HAP-1 (cell line): ENCODE data around the gene CCDC157.
A peak's percentile ranks its signal among the peaks of the same experiment; 100 is the strongest.

Experiments
- DNase-seq, 2 experiments: peaks; one replicate each; pipeline ENCODE4 v3.0.0-alpha.2; 2016 to 2020; ENCODE audit warnings: low spot score in 2 of 2
- H3K27me3 ChIP-seq: fragments of 250-450 bp; sonication (Bioruptor Pico); 2 replicates; pipeline ENCODE4 v1.5.1; 2020; ENCODE audit warnings: low read depth, mild to moderate bottlenecking, moderate library complexity
- H3K36me3 ChIP-seq: fragments of 250-450 bp; sonication (Bioruptor Pico); replicated peaks from 2 replicates; pipeline ENCODE4 v1.5.1; 2020; ENCODE audit warnings: mild to moderate bottlenecking
- H3K4me1 ChIP-seq: fragments of 250-450 bp; sonication (Bioruptor Pico); 2 replicates; pipeline ENCODE4 v1.5.1; 2020; ENCODE audit warnings: mild to moderate bottlenecking
- H3K4me3 ChIP-seq: fragments of 250-450 bp; sonication (Bioruptor Pico); 2 replicates; pipeline ENCODE4 v1.5.1; 2020; ENCODE audit warnings: mild to moderate bottlenecking, moderate library complexity
- H3K9me3 ChIP-seq: fragments of 250-450 bp; sonication (Bioruptor Pico); 2 replicates; pipeline ENCODE4 v1.5.1; 2020; ENCODE audit warnings: mild to moderate bottlenecking, moderate library complexity
- in situ Hi-C: fragments of 300-500 bp; cut with MboI; formaldehyde crosslinking; loops from 3 replicates; pipeline ENCODE4 v1.14.3; 2020; ENCODE audit warnings: low sequenced_read_pairs, inconsistent platforms, mixed read lengths

Gene CCDC157

DNA sequence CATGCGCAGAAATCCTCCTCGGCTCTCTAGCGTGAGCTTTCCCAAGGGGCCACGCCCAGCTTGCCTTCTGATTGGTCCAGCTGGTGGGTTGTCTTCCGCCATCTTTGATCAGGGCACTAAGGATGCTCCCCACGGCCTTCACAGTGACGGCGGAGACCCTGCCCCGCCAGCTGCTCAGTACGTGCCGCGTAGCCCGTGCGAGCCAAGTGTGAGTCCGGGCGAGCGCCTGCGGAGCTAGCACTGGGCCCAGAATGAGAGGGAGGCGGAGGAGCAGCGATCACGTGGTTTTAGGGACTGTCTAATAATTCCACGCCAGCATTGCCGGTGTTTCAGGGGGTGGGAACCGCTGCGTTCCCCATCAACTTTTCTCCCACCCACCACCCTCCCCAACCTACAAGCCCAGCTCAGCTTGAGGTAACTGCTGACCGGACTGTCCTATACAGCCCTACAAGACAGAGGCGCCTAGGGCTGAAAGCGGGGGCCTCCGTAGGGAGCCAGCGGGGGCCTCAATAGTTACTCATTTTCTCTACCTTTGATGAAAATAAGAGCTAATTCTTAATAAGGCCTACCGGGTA, 67.2 kb downstream of the CCDC157 start:
- Histone ChIP-seq H3K4me3 (peak overlapping the region; percentile 42), H3K36me3 (peaks cover 34% of the 10 kb centered on the region), H3K9me3 (no peaks in the 10 kb centered on the region), H3K27me3 (no peaks in the 10 kb centered on the region), H3K4me1 (peaks cover 41% of the 10 kb centered on the region)
- DNase-seq: peak; percentile 99
- in situ Hi-C loops: no loop called here

DNA sequence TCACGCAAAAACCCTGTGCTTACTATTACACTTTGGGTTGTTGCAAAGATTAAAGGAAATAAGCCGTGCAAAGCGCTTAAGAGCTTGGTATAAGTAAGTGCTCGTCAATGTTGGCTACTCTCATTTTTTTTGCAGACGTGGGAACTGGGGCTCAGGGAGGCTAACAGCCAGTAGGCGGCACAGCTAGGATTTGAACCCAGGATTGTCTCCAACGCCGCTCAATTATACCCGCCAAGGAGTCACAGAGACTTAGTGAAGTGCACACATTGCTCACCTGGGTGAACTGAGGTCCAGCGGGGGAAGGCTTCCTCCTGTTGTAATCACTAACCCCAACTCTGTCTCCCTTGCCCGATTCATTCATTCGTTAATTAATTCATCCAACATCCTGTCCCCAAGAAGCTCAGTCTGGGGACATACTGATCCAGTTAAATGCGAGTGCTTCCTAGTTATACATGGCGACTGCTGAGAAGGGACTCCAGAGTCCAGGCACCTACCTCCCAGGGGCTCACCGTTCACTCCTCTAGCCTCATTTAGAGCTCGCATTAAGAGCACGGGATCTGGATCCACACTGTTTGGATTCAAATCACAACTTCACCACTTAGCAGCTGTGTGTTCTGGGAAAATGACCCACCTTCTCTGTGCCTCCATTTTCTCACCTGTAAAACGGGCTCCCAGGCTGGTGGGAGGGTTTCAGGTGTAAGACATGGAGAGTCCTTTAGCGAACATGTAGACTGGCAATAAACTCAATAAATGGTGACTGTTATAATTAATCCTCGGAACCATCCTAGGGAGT, 67.9 kb downstream of the CCDC157 start:
- Histone ChIP-seq H3K9me3 (no peaks in the 10 kb centered on the region), H3K4me1 (peaks cover 41% of the 10 kb centered on the region), H3K36me3 (peaks cover 27% of the 10 kb centered on the region), H3K27me3 (no peaks in the 10 kb centered on the region), H3K4me3 (peak overlapping the region; percentile 87)
- in situ Hi-C loops: no loop called here
- DNase-seq: peak in 1 of 2 experiments; percentile 8

GRCh38 chr22:30425327-30425615, 68.5 kb downstream of the CCDC157 start:
- Histone ChIP-seq H3K4me1 (peaks cover 41% of the 10 kb centered on the region), H3K9me3 (no peaks in the 10 kb centered on the region), H3K4me3 (peak overlapping the region; percentile 87), H3K36me3 (peaks cover 24% of the 10 kb centered on the region), H3K27me3 (no peaks in the 10 kb centered on the region)
- in situ Hi-C loops: no loop called here
- DNase-seq: no peak

- H3K4me1 ChIP-seq: peaks cover 37% of the 10 kb centered on the region
- H3K36me3 ChIP-seq: peaks cover 20% of the 10 kb centered on the region
- H3K4me3 ChIP-seq: peak within 1 kb of the TSS; percentile 87
- no peaks in the 10 kb centered on the region for H3K9me3 ChIP-seq
- peak; percentile 84 to 89 for DNase-seq
- H3K27me3 ChIP-seq: no peaks in the 10 kb centered on the region
- in situ Hi-C loops: no loop called here
Measured at GRCh38 chr22:30425616-30426387, 69.0 kb downstream of the CCDC157 start, which contains the start of gene MTFP1. TSS of gene MTFP1 (plus strand) at chr22:30425768. CDS start at chr22:30425880, 112 bp downstream.
